RWPE2 (cell line): Measurements from ENCODE around the gene GTF3C2.
A peak's percentile ranks its signal among the peaks of the same experiment; 100 is the strongest.
"Not testable (repeated sequence)": the region's sequence is repeated elsewhere in the genome, so short reads cannot be mapped to it uniquely, and the experiment has no call there.

Experiments used
- ATAC-seq: fragments of 200-7000 bp; cut with Tn5 transposase; 3 replicates; pipeline ENCODE4 v1.9.1; 2021; ENCODE audit warnings: low read depth
- DNase-seq: peaks from one replicate; pipeline ENCODE4 v3.0.0-alpha.2; 2020; ENCODE audit warnings: low spot score
- H3K27ac ChIP-seq: fragments of 450-650 bp; 2 replicates; pipeline ENCODE4 v1.5.1; 2017; ENCODE audit warnings: mild to moderate bottlenecking; ENCODE audit not compliant: poor library complexity, severe bottlenecking
- H3K27me3 ChIP-seq: fragments of 250-450 bp; sonication (Bioruptor Pico); 2 replicates; pipeline ENCODE4 v1.5.1; 2021; ENCODE audit warnings: mild to moderate bottlenecking, moderate library complexity; ENCODE audit not compliant: insufficient read depth, poor library complexity, severe bottlenecking
- H3K36me3 ChIP-seq: fragments of 250-450 bp; sonication (Bioruptor Pico); 2 replicates; pipeline ENCODE4 v1.5.1; 2020; ENCODE audit warnings: low read depth, mild to moderate bottlenecking, moderate library complexity
- H3K4me1 ChIP-seq: fragments of 250-450 bp; sonication (Bioruptor Pico); 2 replicates; pipeline ENCODE4 v1.5.1; 2021; ENCODE audit warnings: mild to moderate bottlenecking, moderate library complexity; ENCODE audit not compliant: insufficient read depth, poor library complexity, severe bottlenecking
- H3K4me3 ChIP-seq: fragments of 250-450 bp; sonication (Bioruptor Pico); 2 replicates; pipeline ENCODE4 v1.5.1; 2021; ENCODE audit warnings: mild to moderate bottlenecking, moderate library complexity; ENCODE audit not compliant: severe bottlenecking
- H3K9me3 ChIP-seq: fragments of 250-450 bp; sonication (Bioruptor Pico); 2 replicates; pipeline ENCODE4 v1.5.1; 2021; ENCODE audit warnings: mild to moderate bottlenecking, moderate library complexity; ENCODE audit not compliant: severe bottlenecking
- CTCF ChIP-seq: fragments of 450-650 bp; IDR thresholded peaks from one replicate; pipeline ENCODE4 v1.5.1; 2017; ENCODE audit warnings: mild to moderate bottlenecking, moderate library complexity; ENCODE audit not compliant: poor library complexity, severe bottlenecking

GTF3C2 gene

GRCh38 chr2:27363933-27364332 is 7.4 kb upstream of the GTF3C2 start:
- Histone ChIP-seq H3K4me1 (no peaks in the 10 kb centered on the region), H3K27ac (no peak overlapping the region), H3K27me3 (no peaks in the 10 kb centered on the region), H3K4me3 (no peak overlapping the region), H3K9me3 (no peaks in the 10 kb centered on the region), H3K36me3 (peaks cover 51% of the 10 kb centered on the region)
- TF ChIP-seq CTCF = no peak
- DNase-seq (no peak), ATAC-seq (no peak)

GRCh38 chr2:27362678-27363420 is 6.3 kb upstream of the GTF3C2 start:
- H3K9me3 ChIP-seq = no peaks in the 10 kb centered on the region
- no peak for TF ChIP-seq CTCF
- H3K27ac ChIP-seq = no peak overlapping the region
- ATAC-seq (no peak), DNase-seq (no peak)
- no peaks in the 10 kb centered on the region for H3K27me3 ChIP-seq
- peaks cover 47% of the 10 kb centered on the region for H3K36me3 ChIP-seq
- no peaks in the 10 kb centered on the region for H3K4me1 ChIP-seq
- no peak overlapping the region for H3K4me3 ChIP-seq

GRCh38 chr2:27356056-27356381 is 545 bp downstream of the GTF3C2 start:
- peak overlapping the region; percentile 79 for H3K27ac ChIP-seq
- DNase-seq (no peak), ATAC-seq (peak; percentile 18)

GRCh38 chr2:27354597-27354927 is 2.0 kb downstream of the GTF3C2 start:
- ATAC-seq (no peak), DNase-seq (no peak)
- Histone ChIP-seq H3K4me3 (no peak overlapping the region), H3K36me3 (peaks cover 26% of the 10 kb centered on the region), H3K9me3 (no peaks in the 10 kb centered on the region), H3K27ac (peak overlapping the region; percentile 15), H3K27me3 (no peaks in the 10 kb centered on the region), H3K4me1 (peaks cover 12% of the 10 kb centered on the region)
- no peak for TF ChIP-seq CTCF

More at GRCh38 chr2:27356056-27356381, 545 bp downstream of the GTF3C2 start:
- TF ChIP-seq CTCF = no peak
- H3K9me3 ChIP-seq = no peaks in the 10 kb centered on the region
- H3K36me3 ChIP-seq = peaks cover 21% of the 10 kb centered on the region; the same call in 1 of the 2 replicates
- H3K4me1 ChIP-seq = peaks cover 12% of the 10 kb centered on the region
- peak overlapping the region; percentile 79 for H3K4me3 ChIP-seq
- no peaks in the 10 kb centered on the region for H3K27me3 ChIP-seq

- DNase-seq (no peak), ATAC-seq (no peak)
- TF ChIP-seq CTCF = no peak
- no peaks in the 10 kb centered on the region for H3K27me3 ChIP-seq
- H3K4me3 ChIP-seq = no peak overlapping the region
- peaks cover 12% of the 10 kb centered on the region for H3K4me1 ChIP-seq
- H3K9me3 ChIP-seq = no peaks in the 10 kb centered on the region
- H3K36me3 ChIP-seq = peaks cover 29% of the 10 kb centered on the region
- H3K27ac ChIP-seq = peak overlapping the region; percentile 15
Measured at GRCh38 chr2:27353762-27354596, 2.6 kb downstream of the GTF3C2 start.

- not testable (repeated sequence) for H3K4me3 ChIP-seq, H3K9me3 ChIP-seq, H3K27me3 ChIP-seq, ATAC-seq, H3K27ac ChIP-seq, DNase-seq
- peaks cover 31% of the 10 kb centered on the region for H3K36me3 ChIP-seq
- H3K4me1 ChIP-seq = peaks cover 12% of the 10 kb centered on the region
Measured at GRCh38 chr2:27353386-27353761, 3.2 kb downstream of the GTF3C2 start.
